ENCODE results near the gene KIRREL2. TPM values are rescaled to one million over a fixed set of nuclear protein-coding genes. Genes with fewer than 3 reads are reported as not detected.

The KIRREL2 gene
- total and polyA plus RNA-seq, 2 of the 8 experiments (the other 6 are each of a cell fraction or from before 2014, with no cell fraction given) = 2.4 to 4.6 TPM

GRCh38 chr19:35842666-35843272 lies 13.9 kb upstream of the KIRREL2 start (continued):
- TF ChIP-seq RBBP5 (IDR thresholded peaks at IDR 0.05; ENCODE audit: borderline replicate concordance, low read depth, low read length) (no peak), RFX5 (IDR thresholded peaks at IDR 0.05; ENCODE audit: borderline replicate concordance, low read depth, low read length) (no peak), MAFK (IDR thresholded peaks at IDR 0.05; ENCODE audit: low read depth, low read length) (no peak), ATF2 (IDR thresholded peaks at IDR 0.05; ENCODE audit: low read length) (no peak), HDAC2 (IDR thresholded peaks at IDR 0.05; ENCODE audit: borderline replicate concordance in 1 of 2, low read depth in 2 of 2, low read length in 2 of 2) (no peak)

All from H1 (cell line).